Ureter (tissue), 1 donor: Measurements from ENCODE around the gene FYN. TPM values are rescaled to one million over a fixed set of nuclear protein-coding genes. Genes with fewer than 3 reads are reported as not detected.
A peak's percentile ranks its signal among the peaks of the same experiment; 100 is the strongest.
"Not testable (repeated sequence)": the region's sequence is repeated elsewhere in the genome, so short reads cannot be mapped to it uniquely, and the experiment has no call there.

Experiments
- DNase-seq: peaks from one replicate; pipeline ENCODE4 v3.0.0-alpha.2; 2020; ENCODE audit warnings: low spot score
- total RNA-seq: library from RNA; stranded (reverse); gene quantifications from one replicate; pipeline ENCODE4 v1.2.4, GENCODE V29; 2023
- donor health status: DM: yes; HTN: yes; CAD: no.

Gene FYN
- total RNA-seq, 1 donor from 2014 or later = 62.6 TPM

- DNase-seq = not testable (repeated sequence)
Observed at GRCh38 chr6:111680811-111681609, 192.2 kb downstream of the FYN start.

GRCh38 chr6:111680015-111680712 is 193.1 kb downstream of the FYN start:
- DNase-seq = no peak

- no peak for DNase-seq
Observed at GRCh38 chr6:111679126-111679858, 194.0 kb downstream of the FYN start.

- DNase-seq = no peak
Observed at GRCh38 chr6:111677249-111677990, 195.8 kb downstream of the FYN start.

DNA sequence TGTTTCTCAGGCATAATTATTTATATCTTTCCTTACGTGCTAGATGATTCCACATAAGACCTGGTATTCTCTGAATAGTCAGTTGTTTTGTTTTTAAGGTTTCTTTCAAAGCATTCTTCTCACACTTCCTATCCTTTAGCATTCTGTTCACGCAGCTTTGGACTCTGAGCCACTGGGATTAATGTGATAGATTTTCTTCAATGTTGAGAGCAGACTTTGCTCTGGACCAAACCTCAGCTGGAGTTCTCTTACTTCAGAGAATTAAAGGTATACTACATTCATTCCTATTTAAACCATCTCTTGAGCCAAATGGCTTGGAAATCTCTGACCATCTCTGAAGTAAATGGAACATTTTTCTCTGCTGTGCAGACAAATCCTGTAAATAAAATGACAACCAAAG is 196.9 kb downstream of the FYN start:
- no peak for DNase-seq

GRCh38 chr6:111674883-111675282 is 198.4 kb downstream of the FYN start:
- DNase-seq = no peak

- DNase-seq = no peak
Observed at GRCh38 chr6:111674413-111674812, 198.8 kb downstream of the FYN start.

GRCh38 chr6:111673937-111674336 is 199.3 kb downstream of the FYN start:
- DNase-seq = no peak

GRCh38 chr6:111673532-111673931 is 199.7 kb downstream of the FYN start:
- DNase-seq = no peak

DNA sequence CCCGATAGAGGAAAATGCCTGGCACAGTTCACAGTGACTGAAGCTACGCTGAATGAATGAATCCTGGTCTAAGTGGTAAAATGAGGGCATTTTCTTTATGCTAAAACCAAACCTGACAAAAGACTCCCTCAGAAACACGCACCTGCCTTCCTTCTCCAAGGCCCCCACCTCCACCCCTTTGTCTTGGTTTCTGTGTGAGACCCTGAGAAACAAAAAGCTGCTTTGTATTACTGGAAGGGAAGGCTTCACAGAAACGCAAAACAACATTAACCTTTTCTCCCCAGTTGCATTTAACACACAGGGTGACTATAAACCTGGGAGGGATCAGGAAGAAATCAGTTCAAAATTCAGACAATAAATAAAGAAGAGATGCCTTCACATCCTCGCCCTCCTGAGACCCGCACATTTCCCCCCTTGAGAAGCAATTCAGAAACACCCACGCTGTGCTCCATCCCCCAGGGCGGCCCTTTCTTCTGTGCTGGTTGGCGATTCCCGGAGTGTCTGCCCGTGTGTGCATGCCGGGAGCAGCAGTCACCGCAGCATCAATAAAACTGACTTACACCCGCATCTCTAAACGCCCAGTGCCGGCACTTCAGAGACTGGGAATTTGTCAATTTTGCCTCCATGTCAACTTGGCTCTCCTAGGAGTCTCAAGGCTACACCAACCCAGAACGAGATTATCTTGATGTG is 200.3 kb downstream of the FYN start:
- DNase-seq = no peak

DNA sequence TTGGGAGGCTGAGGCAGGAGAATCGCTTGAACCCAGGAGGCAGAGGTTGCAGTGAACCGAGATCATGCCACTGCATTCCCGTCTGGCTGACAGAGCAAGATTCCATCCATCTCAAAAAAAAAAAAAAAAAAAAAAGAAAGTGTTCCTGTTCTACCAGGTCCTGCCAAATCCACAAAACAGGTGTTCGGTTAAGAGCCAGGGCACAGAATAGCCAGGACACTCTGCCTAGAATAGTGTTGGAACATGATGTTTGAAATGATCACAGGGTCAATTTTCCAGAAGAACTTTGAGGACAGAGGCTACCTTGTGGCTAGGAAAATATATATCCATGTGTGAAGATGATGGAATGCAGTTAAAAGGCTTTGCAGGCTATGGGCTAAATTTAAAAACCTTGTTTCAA is 203.9 kb downstream of the FYN start:
- DNase-seq = no peak

DNA sequence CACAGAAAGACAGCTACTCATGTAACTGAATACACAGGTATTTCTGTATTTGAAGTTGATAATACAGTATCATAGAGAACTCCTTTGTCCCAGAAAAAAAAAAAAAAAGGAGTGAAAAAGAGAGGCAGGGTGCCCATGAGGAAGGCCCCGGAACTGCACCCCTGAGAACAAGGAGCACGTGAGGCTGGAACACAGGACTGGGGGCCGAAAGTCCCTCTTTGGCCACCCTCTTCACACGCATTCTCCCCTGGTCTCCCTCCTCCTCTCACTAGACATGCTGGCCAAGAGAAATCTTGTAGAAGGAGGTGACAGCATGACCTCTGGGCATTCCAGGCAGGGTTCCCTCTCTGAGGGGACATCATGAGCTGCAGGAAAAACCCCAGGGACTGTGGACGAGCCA is 204.8 kb downstream of the FYN start:
- no peak for DNase-seq

DNA sequence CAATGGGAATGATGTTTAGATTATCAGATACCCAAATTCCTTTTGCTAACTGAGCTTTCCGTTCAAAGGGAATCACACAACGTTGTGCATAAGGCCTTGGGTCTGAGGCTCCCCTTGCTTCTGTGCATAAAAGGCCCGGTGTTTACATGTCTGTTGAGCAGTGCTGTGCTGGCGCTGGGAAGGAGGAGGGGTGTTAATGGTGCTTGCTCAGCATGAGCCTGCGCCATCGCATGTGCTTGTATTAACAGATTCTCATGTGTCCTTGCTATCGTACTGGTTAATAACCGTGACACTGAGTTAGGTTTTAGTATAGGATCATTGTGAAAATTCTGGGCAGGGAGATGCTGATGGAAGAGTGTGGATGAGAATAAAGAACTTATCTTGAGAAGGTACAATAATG is 205.3 kb downstream of the FYN start:
- no peak for DNase-seq

GRCh38 chr6:111666847-111667246 is 206.4 kb downstream of the FYN start:
- DNase-seq = no peak

DNA sequence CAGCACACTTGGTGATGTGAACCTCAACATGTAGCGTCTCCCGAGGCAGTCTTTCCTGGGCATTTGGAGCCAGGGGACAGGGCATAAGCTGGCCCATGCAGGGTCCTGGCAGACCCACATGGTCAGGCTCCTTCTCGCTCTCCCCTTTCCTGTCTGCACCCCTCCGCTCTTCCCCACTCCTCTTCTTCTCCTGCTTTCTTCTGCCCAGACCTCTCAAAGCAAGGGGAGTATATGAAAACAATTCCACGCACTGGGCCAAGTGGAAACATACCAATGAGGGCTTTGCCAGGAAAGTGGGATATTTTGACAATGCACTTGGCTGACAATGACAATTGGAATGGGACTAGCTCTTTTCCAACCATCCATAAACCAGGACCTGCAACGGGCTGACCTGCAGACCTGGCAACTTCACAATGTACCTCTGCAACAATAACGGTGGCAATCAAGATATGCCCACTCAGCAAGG is 208.7 kb downstream of the FYN start:
- DNase-seq = no peak

DNA sequence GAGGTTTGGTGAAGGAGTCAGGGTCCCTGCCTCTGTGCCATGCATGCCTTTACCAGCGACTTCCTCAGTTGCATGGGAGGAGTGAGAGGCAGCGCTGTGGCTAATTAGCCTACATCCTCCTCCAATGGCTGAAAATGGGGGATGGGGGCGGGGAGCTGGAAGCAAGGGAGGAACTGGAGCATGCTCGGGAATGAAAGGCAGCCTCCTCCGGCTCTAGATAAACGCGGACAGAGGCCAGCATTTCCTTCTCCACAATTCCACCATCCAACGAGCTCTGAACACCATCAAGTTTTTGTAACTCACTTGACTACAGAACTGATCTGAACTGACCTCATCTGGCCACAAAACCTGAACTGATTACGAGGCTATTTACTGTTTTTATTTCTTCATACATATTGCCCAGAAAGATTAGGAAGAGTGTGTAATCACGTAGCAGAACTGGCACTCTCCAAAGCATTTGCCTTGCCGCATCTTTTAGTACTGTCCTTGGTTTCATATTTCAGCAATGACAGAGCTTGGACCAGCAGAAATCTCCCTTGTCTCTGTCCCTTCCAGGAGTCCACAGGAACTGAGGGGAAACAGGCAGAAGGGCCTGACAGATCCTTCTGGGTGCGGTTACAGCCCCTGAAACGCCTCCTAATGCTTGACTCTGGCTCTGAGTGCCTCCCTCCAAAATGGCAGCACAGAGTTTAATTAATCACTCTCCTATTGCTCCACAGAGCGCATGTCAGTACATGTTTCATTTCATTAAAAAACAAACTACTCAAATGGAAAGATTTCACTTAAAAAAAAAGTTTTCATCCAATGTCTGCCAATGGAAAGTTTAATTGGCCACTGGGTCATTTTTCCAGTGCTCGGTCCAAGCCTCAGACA is 209.3 kb downstream of the FYN start:
- DNase-seq = peak; percentile 59

DNA sequence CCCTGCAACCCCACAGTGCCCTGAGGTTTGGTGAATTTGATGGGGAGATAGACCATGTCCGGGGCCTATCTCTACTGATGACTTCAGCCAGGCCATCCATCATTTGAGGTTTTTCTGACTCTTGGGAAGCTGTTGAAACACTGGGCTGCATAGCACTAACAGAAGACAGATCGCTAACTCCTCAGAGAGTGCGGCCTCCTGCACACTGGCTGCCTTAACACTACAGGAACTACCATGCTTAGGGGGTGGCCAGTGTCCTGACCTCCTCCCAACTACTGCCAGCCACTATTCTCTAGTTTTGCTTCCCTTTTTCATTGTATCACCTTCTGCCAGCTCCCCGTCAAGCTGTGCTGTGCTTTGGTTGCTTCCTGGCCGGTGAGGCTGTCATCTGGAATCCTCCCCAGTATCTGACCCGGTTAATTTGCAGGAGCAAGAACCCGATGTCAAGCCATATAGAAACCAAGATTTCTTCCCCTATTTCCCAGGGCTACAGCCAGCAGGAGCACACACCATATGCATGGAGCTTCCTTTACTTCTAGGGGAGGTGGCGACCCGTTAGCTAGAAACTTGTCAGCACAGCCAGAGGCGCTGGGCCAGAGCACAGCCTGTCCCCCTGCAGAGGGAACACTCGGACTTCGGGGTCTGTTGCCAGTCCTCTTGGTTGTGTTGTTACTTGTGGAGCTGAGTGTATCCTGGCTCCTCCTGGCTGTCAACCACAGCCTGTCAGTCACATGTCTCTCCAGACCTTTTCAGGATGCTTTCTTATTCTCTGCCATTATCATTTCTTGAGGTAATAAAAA is 210.3 kb downstream of the FYN start:
- no peak for DNase-seq

GRCh38 chr6:111662072-111662793 is 211.0 kb downstream of the FYN start:
- DNase-seq = no peak
